HK-2 (cell line): ENCODE data around the gene ANKUB1.

Experiments
- DNase-seq: peaks from one replicate; pipeline ENCODE4 v3.0.0-alpha.2; 2018; ENCODE audit not compliant: unreplicated experiment

Gene ANKUB1

GRCh38 chr3:149809699-149810098 lies 17.3 kb upstream of the ANKUB1 start:
- DNase-seq: no peak

DNA sequence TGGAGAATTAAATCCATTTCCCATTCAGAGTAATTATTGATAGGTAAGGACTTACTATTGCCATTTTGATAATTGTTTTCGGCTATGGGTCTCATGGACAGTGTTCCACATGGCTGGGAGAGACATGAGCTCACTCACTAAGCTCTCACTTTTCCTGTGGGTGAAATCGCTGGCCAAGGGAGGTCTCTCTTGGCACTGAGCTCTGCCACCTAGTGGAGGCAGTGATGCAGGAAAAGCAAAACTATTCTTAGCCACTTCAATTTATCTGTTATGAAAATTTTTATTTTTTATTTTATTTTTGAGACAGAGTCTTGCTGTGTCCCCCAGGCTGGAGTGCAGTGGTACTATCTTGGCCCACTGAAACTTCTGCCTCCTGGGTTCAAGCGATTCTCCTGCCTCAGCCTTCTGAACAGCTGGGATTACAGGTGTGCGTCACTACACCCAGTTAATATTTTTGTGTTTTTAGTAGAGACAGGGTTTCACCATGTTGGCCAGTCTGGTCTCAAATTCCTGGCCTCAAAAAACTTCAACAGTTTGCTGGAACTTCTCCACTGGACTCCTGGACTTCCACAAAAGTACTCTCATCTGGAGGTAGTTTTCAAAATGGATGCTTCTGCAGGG lies 16.0 kb upstream of the ANKUB1 start:
- DNase-seq: peak; percentile 68

GRCh38 chr3:149806171-149806778 lies 13.9 kb upstream of the ANKUB1 start:
- no peak for DNase-seq

- no peak for DNase-seq
Observed at GRCh38 chr3:149801639-149802038, 9.3 kb upstream of the ANKUB1 start.

DNA sequence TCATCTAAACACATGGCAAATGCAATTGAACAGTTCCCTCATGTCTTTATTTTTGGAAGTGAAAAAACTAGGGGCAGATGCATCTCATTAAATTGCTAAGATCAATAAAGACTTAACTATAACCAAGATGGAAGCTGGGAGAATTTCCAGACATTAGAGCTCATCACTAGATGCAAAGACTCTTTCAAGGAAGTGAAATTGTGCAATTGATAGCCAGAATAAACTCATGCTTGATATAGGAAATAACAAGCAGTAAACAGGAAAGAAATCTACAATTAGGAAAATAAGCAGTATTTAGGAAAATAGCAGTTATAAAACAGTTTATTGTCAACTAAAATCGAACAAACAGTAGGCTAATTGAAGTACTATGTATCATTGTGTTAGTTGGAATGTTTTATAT lies 8.8 kb upstream of the ANKUB1 start:
- no peak for DNase-seq

- DNase-seq: no peak
Observed at GRCh38 chr3:149800693-149801092, 8.3 kb upstream of the ANKUB1 start.

GRCh38 chr3:149796026-149796425 lies 3.7 kb upstream of the ANKUB1 start:
- DNase-seq: no peak

- DNase-seq: no peak
Observed at GRCh38 chr3:149790698-149791097, 1.7 kb downstream of the ANKUB1 start.

- DNase-seq: no peak
Observed at GRCh38 chr3:149790268-149790667, 2.1 kb downstream of the ANKUB1 start.

- DNase-seq: peak; percentile 57
Observed at GRCh38 chr3:149784064-149784704, 8.2 kb downstream of the ANKUB1 start.

- DNase-seq: no peak
Observed at GRCh38 chr3:149783576-149783975, 8.8 kb downstream of the ANKUB1 start.

GRCh38 chr3:149781741-149782140 lies 10.6 kb downstream of the ANKUB1 start:
- DNase-seq: no peak

- DNase-seq: no peak
Observed at GRCh38 chr3:149781211-149781610, 11.1 kb downstream of the ANKUB1 start.

- no peak for DNase-seq
Observed at GRCh38 chr3:149777414-149778214, 14.7 kb downstream of the ANKUB1 start.

GRCh38 chr3:149776170-149776569 lies 16.2 kb downstream of the ANKUB1 start:
- DNase-seq: no peak

GRCh38 chr3:149772861-149773260 lies 19.5 kb downstream of the ANKUB1 start:
- no peak for DNase-seq

DNA sequence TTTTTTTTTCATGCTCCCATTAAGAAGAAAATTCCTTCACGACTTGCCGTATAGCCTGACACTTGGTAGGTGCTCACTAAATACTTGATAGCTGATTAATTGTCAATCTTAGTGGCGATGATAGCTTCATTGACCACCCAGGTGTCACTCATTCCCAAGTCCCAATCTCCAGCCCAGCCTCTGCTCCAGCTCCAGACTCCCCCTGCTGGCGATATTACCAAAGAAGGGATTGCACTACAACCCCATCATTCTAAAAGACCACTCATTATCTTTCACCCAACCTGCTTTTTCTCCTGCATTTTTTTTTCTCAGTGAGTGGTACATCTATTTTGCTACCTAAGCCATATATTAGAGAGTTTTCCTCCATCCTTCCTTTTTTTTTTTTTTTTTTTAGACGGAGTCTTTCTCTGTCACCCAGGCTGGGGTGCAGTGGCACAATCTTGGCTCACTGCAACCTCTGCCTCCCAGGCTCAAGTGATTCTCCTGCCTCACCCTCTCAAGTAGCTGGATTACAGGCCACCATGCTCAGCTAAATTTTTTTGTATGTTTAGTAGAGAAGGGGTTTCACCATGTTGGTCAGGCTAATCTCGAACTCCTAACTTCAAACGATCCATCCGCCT lies 20.6 kb downstream of the ANKUB1 start:
- peak; percentile 42 for DNase-seq

GRCh38 chr3:149770246-149770645 lies 22.1 kb downstream of the ANKUB1 start:
- DNase-seq: no peak

DNA sequence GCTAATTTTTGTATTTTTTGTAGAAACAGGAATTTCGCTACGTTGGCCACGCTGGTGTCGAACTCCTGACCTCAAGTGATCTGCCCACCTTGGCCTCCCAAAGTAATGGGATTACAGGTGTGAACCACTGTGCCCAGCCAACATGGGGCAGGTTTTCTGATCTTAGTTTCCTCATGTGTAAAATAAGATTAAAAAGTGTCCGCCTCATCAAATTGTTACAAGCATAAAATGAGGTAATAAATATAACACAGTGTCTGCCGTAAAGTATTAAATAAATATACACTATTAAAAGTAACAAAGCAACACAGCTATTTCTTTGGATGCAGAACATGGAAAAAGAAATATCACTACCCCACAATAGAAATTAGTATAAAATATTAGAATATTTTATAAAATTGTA lies 23.6 kb downstream of the ANKUB1 start:
- DNase-seq: no peak

DNA sequence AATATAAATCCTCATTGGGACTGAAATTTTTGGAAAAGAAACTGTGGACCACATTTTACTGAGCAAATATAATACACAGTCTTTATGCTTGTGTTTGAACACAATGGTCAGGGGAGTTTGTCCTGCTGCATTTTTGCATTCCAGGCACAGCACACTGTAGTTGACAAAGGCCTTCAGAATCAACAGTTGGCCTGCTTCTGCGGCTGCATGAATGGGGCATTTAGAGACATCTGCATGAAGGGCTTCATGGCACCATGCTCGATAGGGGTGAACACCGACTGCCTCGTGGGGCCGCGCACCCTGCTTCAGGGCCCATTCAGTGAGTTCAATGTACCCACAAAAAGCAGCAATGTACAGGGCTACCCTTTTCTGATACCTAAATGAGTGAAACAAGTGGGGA lies 24.6 kb downstream of the ANKUB1 start:
- no peak for DNase-seq

- DNase-seq: no peak
Observed at GRCh38 chr3:149765762-149766334, 26.5 kb downstream of the ANKUB1 start.

GRCh38 chr3:149764302-149764701 lies 28.1 kb downstream of the ANKUB1 start:
- DNase-seq: no peak
